GM19240 (cell line): ENCODE results near the gene LRGUK.
"Not testable (repeated sequence)": the region's sequence is repeated elsewhere in the genome, so short reads cannot be mapped to it uniquely, and the experiment has no call there.

Experiments
- DNase-seq: peaks from one replicate; pipeline ENCODE4 v3.0.0; 2011; ENCODE audit warnings: low spot score; ENCODE audit not compliant: insufficient read length

Gene LRGUK, protein sequence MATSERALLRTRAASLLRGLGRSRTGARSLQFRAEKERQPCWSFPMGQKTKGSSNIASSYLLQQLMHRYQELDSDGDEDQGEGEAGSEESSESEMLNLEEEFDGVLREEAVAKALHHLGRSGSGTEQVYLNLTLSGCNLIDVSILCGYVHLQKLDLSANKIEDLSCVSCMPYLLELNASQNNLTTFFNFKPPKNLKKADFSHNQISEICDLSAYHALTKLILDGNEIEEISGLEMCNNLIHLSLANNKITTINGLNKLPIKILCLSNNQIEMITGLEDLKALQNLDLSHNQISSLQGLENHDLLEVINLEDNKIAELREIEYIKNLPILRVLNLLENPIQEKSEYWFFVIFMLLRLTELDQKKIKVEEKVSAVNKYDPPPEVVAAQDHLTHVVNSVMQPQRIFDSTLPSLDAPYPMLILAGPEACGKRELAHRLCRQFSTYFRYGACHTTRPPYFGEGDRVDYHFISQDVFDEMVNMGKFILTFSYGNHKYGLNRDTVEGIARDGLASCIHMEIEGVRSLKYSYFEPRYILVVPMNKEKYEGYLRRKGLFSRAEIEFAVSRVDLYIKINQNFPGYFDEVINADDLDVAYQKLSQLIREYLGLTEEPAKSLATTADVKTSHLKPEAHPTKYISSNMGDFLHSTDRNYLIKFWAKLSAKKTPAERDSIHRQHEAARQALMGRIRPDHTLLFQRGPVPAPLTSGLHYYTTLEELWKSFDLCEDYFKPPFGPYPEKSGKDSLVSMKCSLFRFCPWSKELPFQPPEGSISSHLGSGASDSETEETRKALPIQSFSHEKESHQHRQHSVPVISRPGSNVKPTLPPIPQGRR

DNA sequence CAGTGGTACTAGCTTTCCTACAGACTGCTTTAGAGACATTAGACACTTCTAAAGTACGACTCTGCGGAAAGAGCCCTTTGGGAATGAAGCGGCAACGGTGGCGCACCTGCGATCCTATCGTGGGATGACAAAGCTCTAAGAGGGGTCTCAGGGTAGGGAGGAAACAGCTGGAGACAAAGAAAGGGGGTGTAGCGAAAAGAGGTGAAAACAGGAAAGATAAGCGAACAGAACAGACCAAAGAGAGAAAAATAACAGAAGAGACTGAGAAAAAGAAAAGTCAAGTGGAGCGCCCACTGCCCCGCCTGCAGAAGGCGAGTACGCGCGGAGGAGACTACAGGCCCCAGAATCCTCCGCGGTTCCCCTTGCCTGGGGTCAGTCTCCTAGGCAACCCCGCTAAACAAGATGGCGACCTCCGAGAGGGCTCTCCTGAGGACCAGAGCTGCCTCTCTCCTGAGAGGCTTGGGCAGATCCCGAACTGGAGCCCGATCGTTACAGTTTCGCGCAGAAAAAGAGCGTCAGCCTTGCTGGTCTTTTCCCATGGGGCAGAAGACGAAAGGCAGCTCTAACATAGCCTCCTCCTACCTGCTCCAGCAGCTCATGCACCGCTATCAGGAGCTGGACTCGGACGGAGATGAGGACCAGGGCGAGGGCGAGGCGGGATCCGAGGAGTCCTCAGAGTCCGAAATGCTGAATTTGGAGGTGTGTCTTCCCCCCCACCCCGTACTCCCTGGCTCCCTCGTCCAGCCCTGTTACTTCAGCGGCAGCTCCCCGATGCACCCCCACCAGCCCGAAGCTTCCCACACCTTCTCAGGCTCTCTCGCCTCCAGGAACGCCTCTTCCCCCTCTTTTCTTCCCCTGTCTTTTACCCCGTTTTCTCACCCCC lies at the start of gene LRGUK:
LRGUK (plus strand) TSS at position 375 of the 883 bp plus-strand sequence; CDS start at position 403, 28 bp downstream.
- DNase-seq, result peak; percentile 72

DNA sequence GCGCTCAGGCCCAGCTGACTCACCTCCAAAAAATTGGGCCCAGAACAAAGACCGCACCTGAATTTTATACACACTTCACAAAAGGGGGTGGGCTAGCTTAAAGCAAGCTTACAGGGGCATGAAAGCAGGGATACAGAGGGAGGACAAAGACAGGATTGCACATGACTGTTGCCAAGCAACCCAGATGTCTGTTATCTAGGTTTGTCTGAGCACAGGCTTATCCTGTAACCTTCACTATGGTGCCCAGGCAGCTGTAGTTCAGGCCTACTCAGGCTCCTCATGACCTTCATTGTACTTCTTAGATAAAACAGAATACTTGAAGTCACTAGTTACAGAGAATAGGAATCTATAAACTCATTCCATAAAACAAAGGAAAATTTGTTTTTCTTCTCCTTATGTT lies 49.6 kb upstream of the LRGUK start:
- not testable (repeated sequence) for DNase-seq

DNA sequence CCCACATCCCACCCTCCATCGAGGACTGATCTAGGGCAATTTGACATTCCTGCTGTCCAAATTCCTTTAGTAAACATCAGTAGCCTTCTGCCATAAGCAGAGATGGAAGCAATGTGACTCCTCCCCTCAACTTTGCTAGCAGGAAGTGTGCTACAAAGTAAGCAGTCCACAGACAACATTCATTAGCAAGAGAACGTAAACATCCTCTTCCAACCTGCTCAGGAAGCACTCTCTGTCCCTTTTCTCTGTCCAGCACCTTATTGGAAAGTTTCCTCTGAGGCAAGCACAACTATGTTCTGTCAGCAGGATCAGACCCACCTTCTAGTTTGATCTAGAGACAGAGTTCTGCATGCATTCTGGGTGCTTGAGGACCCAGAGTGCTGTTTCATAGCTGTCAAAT lies 48.1 kb upstream of the LRGUK start:
- DNase-seq, result no peak

DNA sequence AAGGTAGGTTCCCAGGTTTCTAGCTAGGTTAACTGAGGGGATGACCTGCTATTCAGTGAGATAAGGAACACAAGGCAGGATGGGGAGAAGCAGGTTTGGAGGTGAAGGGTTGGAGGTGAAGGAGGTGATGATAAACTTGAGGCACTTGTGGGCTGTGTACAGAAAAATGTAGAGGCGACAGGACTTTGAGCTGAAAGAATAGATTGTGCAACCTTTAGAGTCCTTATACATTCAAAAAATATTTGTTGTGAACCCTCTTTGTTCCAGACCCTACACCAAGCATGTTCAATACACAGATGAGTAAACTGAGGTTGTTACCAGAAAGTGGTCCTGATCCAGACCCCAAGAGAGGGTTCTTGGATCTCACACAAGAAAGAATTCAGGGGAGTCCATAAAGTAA lies 45.4 kb upstream of the LRGUK start:
- DNase-seq, result no peak

DNA sequence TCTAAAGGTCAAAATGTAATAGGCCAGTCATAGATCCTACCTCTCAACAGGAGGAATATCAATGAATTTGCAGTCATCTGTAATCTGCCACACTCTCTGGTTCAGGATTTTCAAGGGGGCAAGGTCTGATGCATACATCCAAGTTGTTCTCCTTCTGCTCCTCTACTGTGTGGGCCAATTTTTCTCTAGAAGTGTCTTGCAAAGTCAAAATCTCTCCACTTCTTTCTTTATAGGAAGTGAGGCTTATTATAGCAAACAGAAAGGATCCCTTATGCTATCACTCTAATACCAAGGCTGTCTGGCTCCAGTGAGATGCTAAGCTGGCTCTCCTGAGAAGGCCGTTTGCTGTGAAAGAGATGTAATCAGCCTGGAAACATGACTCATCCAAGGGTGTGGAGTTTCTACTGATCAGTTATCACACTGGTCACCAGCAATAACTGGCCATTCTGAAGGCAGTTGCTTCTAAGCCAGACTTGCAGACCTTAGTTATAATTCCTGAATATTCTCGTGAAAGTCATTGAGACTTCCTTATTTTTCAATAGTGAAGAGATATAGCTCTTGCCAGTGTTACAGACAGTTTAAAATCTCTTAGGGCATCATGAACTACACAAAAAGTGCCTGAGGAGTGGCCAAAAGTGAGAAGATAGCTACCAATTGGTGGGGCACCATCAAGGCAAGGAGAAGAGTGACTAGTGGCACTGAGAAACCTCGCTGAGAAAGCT lies 43.2 kb upstream of the LRGUK start:
- no peak for DNase-seq

DNA sequence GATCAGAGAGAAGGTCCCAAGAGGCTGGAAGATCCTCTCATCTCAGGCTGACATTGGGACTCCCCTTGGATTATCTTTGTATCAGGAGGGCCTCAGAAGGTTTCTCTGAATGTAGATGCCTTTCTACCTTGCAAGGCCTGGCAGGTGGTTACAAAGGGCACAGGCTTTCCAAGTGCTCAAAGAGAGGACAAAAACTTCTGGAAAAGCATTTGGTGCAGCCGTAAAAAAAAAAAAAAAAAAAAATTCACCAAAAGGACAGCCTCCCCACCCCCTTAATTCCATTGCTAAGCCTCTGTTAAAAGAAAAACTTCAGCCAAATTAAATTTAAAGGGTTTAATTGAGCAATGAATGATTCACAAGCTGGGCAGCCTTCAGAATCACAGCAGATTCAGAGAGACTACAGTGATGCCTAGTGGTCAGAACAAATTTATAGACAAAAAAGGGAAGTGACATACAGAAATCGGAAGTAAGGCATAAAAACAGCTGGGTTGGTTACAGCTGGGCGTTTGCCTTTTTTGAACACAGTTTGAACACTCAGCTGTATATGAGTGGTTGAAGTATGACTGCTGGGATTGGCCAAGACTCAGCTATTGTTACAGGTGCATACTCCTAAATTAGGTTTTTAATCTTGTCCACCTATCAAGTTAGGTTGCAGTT lies 42.5 kb upstream of the LRGUK start:
- DNase-seq, result no peak

DNA sequence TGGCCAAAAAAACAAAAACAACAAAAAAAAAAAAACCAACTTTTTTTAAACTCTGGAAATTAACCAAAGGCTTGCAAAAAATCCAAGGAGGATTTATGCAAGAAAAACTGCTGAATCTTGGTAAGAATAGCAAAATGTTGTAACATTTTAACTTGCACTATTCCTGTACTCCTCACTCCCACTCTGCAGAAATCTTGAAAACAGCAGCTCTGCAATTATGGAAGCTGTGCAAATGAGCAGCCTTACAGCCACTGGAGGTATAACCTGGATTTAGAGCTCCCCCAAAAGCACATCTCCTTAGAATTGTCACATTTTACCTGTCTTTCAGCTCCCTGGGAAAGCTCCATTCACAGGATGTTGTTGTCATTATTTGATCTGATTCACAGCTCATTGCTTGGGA lies 41.8 kb upstream of the LRGUK start:
- no peak for DNase-seq

DNA sequence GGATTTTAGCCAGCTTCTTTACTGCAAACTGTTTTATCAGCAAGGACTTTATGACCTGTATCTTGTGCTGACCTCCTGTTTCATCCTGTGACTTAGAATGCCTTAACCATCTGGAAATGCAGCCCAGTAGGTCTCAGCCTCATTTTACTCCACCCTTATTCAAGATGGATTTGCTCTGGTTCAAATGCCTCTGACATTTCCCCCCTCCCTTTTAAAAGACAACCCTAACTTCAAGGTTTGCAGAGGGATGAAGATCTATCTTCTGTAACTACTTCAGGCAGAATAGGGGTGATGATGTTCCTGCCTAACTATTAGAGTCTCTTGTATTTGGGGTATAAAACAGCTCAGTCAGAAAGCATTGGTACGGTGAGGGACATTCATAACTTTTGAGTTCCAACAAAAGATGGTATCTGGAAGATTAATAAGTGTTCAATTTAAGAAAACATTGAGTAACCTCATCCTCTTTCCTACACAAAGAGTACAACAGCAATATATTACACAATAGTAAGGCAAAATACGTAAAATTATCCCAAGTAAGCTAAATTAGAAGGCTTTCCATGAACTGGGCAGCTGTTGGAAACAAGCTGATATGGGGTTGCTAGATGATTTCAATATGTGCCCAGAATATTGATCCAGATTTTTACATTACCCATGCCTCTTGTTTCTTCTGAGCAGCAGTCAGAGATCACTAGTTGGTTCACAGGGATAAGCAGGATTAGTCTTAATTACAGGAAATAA lies 40.0 kb upstream of the LRGUK start:
- no peak for DNase-seq

DNA sequence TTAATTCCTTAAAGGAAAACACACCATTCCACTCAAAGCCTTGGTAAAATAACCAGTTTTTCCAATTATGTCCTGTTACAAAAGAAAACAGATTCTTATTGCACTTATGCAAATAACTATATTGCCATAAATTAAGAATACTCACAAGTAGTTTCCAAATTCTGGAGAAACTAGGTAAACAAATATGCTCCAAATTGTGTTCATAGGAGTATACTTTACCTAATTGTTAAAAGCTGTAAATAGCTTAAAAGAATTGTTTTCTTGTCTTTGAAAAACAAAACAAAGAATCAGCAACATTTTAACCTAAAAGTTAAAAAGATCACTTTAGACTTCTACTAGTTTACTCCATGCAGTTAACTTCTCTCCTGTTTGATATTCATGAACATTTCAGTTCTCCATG lies 38.9 kb upstream of the LRGUK start:
- no peak for DNase-seq

DNA sequence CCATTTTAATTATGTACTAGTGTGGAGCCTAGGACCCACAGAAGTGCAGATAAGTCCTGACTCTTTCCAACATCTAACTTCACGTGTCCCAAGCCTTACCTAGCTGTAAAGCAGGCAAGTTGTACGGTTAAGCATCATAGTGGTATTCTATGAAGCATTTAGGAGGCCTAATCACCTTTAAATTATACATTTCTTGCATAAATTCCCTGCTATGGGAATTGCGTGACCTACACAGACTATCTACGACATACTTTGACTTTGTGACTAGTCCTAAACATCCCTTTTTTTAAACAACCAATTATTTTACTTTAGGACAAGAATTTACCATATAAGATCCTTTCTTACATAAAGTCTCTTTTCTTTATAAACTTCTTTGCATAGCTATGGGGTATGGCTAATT lies 37.7 kb upstream of the LRGUK start:
- DNase-seq, result no peak

DNA sequence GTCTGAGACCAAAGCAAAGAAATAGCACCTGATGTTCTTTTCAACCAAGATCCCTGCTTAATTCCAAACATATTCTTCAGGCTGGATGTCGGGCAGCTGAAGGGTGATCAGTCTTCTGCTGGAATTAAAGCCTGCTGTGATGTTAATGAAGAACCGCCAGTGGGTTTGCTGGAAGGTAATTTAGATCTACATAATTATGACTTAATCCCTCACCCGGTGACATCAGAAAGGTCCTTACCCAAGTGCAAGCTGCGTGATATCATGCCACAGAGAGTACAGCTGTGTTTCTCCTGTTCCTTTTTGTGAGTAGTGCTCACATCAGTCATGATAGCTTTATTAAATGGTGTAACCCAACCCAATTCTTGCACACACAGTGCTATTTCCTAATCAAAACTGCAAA lies 29.1 kb upstream of the LRGUK start:
- DNase-seq, result no peak

DNA sequence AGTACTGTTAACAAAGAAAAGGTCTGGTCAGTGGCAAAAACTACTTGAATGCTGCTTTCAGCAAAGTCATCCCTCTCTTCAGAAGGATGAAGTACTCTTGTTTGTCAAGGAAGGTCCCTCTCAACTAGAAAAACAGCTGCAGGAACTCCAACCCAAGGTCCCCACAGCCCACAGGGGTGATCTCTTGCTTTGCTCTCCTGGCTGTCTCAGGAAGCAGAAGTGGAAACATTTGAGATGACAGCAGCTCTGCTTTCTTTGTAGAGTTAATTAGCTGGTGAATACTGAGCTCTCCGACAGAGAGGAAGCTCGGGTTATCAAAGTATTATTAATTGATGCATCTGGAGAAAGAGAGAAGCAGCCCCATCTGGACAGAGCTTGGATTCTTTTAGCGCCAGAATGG lies 25.4 kb upstream of the LRGUK start:
- no peak for DNase-seq

DNA sequence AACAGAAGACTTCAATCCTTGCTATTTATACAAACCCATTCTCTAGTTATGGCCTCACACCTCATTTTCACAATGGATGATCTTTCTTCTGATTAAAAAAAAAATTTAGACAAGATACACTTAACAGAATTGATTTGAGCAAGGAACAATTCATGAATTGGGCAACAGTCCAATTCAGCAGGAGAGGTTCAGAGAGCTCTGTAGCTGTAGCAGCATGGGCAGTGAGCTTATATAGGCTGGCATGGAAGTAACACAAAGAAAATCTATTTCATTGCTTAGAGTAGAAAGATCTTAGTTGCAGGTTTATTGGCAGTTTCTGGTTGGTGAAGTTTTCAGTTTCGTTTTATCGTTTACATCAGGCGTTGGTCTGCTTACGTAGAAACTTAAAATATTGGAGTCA lies 23.0 kb upstream of the LRGUK start:
- DNase-seq, result no peak

DNA sequence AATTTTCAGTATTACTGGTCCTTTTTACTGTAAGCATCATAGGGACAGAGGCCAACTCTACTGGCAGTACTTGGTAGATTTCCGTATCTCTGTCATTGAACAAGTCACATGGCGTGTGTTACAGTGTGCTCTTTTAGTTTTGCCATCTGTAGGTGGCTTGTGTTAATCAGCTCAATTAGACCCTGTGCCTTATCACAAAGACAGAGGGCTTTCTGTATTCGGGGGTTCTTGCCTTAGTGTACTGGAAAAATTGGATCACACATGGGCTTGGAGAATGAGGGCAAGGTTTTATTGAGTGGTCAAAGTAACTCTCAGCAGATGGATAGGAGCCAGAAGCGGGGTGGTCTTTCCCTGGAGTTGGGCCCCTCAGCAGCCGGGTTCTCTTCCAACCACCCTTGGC lies 21.3 kb upstream of the LRGUK start:
- DNase-seq, result no peak

DNA sequence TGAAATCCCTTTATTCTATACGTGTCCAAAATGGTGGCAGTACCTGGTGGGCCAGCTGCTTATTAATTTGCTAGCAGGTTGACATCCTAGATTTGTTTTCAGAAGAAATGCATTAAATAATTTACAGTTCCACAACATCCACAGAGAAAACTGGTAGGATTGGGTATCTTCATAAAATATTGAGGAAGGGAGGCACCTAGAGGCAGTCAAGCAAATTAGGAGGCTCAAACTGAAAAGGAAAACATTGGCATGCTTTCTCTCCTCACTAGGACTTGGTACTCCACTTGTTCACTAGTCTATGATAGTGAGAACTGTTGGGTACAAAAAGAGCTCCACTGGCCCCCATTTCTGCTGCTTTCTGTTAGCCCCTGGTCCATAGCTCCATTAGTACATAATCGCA lies 18.3 kb upstream of the LRGUK start:
- no peak for DNase-seq

DNA sequence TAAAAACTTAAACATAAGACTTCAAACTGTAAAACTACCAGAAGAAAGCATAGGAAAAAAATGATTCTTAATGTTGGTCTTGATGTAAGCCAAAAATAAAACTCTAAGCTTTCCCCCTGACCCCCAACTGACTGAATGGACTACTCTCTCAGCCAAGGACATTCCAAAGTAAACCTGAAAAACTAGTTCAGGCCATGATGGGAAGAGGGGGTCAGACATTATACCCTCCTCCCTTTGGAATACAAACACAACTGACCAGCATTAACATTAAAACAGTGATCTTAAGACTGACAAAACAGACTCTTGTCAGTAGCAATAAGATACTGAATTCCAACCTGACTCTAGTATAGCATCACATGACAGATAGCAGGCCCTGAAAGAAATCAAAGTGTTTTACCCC lies 13.5 kb upstream of the LRGUK start:
- DNase-seq, result no peak

DNA sequence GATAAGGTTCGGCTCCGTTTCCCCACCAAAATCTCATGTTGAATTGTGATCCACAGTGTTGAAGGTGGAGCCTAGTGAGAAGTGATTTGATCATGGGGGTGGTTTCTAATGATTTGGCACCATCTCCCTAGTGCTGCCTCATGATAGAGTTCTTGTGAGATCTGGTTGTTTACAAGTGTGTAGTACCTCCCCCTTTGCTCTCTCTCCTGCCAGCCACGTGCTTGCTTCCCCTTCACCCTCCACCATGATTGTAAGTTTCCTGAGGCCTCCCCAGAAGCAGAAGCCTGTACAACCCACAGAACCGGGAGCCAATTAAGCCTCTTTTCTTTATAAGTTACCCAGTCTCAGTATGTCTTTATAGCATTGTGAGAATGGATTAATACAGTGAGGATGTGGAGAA lies 12.1 kb upstream of the LRGUK start:
- no peak for DNase-seq

DNA sequence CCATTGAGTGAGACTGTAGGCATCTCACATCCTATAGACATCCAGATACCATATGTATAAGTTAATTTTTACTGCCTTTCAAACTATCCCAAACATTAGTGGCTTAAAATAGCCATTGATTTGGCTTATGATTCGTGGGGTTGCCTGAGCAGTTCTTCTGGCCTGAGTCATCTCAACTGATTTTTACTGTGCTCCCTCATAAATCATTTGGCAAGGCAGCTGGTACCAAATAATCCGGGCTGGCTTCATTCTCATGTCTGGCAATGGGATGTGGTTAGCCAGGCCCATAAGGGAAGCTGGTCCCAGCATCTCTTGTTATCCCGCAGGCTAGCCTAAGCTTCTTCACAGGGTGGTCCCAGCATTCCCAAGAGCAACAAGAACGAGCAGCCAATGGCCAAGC lies 6.7 kb upstream of the LRGUK start:
- no peak for DNase-seq

DNA sequence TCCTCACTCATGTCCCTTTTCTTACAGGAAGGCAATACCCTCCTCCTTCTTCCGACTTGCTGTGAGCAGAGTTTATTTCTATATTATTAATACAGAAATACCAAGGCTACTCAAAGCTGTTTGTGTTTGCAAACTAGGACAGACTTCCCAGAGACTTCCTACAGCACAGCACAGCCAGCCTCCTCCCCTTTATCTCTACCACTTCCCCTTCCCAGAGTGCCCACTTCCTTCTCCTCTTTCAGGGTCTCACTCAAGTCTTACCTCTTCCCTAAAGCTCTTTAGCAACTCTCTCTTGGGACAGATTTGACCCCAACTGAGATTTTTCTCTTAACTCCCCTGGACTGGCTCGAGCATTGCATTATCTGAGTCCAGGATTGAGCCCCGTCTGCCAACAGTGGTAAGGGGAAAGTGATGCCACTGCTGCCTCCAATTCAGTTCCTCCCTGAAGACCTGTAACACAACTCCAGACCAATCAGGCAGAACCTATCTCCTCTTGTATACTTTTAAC lies 5.5 kb upstream of the LRGUK start:
- no peak for DNase-seq

DNA sequence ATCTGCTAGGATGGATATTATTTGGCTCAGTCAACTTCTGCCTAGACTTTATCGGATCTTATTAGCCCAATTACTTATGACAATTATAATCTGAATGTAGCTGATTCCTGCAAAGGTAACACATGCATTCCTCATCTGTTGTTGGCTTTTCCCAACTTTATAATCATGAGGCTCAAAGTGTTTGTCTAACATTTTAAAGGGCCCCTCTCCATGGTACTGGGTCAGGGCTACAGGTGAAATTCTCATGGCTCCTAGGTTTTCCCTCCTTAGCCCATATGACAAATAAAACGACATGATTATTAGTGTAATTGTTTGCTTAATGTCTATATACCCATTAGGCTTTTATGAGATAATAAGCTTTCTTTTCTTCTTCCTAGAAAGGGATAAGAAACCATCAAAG lies 4.2 kb upstream of the LRGUK start:
- DNase-seq, result no peak
